Stimulated activated CD8-positive, alpha-beta memory T cell treated with anti-CD3 and anti-CD28 coated beads, Interleukin-12 subunit alpha, Interleukin-12 subunit beta, amount 100 ng/mL, for 4 hours (primary cell): Measurements from ENCODE around the gene CDAN1.
"Not testable (repeated sequence)": the region's sequence is repeated elsewhere in the genome, so short reads cannot be mapped to it uniquely, and the experiment has no call there.

Experiments
- DNase-seq: peaks from one replicate; pipeline ENCODE4 v3.0.0-alpha.2; 2020; ENCODE audit warnings: low read depth

CDAN1 gene, protein sequence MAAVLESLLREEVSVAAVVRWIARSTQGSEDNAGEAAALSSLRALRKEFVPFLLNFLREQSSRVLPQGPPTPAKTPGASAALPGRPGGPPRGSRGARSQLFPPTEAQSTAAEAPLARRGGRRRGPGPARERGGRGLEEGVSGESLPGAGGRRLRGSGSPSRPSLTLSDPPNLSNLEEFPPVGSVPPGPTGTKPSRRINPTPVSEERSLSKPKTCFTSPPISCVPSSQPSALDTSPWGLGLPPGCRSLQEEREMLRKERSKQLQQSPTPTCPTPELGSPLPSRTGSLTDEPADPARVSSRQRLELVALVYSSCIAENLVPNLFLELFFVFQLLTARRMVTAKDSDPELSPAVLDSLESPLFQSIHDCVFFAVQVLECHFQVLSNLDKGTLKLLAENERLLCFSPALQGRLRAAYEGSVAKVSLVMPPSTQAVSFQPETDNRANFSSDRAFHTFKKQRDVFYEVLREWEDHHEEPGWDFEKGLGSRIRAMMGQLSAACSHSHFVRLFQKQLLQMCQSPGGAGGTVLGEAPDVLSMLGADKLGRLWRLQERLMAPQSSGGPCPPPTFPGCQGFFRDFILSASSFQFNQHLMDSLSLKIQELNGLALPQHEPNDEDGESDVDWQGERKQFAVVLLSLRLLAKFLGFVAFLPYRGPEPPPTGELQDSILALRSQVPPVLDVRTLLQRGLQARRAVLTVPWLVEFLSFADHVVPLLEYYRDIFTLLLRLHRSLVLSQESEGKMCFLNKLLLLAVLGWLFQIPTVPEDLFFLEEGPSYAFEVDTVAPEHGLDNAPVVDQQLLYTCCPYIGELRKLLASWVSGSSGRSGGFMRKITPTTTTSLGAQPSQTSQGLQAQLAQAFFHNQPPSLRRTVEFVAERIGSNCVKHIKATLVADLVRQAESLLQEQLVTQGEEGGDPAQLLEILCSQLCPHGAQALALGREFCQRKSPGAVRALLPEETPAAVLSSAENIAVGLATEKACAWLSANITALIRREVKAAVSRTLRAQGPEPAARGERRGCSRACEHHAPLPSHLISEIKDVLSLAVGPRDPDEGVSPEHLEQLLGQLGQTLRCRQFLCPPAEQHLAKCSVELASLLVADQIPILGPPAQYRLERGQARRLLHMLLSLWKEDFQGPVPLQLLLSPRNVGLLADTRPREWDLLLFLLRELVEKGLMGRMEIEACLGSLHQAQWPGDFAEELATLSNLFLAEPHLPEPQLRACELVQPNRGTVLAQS

GRCh38 chr15:42736793-42737528, at the start of gene CDAN1:
Gene CDAN1, minus strand, starts transcription at chr15:42737128. Its CDS starts 26 bp downstream, at chr15:42737102.
- DNase-seq, result peak; percentile 92

GRCh38 chr15:42785569-42785968, 48.6 kb upstream of the CDAN1 start:
- DNase-seq, result no peak

DNA sequence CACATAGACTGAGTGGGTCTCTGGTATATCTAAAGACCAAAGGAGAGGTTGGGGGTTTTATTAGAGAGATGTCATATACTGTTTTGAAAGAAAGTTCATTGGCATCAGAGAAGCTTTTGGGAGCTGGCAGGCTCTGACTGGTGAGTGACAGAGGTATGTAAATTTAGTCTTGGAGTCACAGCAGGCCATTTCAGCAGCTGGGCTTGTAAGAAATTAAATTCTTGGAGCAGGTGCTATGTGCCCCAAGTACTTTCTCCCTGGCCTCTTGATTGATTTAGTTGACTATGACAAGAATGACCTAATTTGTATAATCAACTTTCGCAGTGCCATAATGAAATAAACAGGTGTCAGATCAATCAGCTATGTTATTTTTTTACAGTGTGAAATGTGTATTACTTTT, 47.8 kb upstream of the CDAN1 start:
- no peak for DNase-seq

DNA sequence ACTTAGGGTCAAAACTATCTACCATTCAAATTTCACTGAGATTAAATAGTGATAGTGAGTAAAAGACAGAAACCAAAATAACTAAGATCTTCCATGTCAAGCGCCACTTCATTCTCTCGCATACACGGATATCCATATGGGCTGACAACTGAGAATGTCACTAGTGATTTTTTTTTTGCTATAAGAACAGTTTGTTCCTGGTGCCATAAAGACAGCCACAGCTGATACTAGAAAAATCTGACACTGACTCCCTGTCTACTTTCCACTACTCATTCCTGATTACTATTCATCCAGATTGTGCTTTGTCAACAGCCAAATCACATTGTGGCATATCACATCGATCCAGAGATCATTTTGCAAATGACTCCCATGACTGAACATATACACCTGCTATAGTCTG, 45.8 kb upstream of the CDAN1 start:
- no peak for DNase-seq

DNA sequence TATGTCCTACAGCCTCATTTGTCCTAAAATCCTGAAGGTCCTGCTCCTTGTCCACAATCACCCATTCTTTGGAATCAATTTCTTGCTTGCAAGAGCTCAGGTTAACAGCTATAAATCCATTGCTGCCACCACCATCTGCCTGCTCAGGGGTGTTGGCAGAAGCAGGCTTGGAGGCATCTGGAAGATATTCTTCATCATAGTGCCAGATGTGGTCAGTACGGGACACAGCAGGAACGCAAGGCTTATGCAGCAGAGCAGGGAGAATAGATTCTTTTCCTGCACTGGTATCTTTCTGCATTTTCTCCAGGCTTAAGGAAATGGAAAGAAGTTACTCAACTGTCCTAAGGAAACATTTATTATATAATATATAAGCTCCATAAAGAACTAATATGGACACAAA, 38.5 kb upstream of the CDAN1 start:
- no peak for DNase-seq

GRCh38 chr15:42772901-42773300, 36.0 kb upstream of the CDAN1 start:
- no peak for DNase-seq

DNA sequence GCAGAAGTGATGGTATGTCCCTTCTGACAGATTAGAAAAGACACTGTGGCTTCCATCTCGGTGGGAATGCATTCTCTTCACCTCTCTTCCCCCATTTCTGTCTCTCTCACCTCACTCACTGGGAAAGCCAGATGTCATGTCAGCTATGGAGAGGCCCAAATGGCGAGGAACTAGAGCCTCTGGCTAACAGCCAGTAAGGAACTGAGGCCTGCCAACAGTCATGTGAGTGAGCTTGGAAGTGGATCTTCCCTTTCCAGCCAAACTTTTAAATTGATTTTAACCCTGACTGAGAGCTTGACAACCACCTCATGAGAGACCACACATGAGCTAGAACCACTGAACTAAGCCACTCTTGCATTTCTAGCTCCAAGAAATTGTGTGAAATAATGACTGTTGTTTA, 35.2 kb upstream of the CDAN1 start:
- DNase-seq, result no peak

GRCh38 chr15:42766109-42766508, 29.2 kb upstream of the CDAN1 start:
- DNase-seq, result not testable (repeated sequence)

- not testable (repeated sequence) for DNase-seq
These were observed 27.3 kb upstream of the CDAN1 start for GRCh38 chr15:42764154-42764731.

- DNase-seq, result not testable (repeated sequence)
These were observed 24.9 kb upstream of the CDAN1 start for GRCh38 chr15:42761813-42762212.

GRCh38 chr15:42760759-42761158, 23.8 kb upstream of the CDAN1 start:
- DNase-seq, result no peak

- no peak for DNase-seq
These were observed 22.2 kb upstream of the CDAN1 start for GRCh38 chr15:42759093-42759492.

DNA sequence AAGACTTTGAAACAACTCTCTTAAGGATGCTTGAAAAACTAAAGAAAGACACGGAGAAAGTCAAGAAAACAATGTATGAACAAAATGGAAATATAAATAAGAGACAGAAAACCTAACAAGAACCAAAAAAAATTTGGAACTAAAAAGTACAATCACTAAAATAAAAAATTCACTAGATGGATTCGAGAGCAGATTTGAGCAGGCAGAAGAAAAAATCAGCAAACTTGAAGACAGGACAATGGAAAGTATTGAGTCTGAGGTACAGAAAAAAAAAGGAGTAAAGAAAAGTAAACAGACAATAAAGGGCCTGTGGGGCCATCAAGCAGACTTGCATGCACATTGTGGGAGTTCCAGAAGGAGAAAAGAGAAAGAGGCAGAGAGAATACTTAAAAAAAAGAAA, 13.4 kb upstream of the CDAN1 start:
- no peak for DNase-seq

DNA sequence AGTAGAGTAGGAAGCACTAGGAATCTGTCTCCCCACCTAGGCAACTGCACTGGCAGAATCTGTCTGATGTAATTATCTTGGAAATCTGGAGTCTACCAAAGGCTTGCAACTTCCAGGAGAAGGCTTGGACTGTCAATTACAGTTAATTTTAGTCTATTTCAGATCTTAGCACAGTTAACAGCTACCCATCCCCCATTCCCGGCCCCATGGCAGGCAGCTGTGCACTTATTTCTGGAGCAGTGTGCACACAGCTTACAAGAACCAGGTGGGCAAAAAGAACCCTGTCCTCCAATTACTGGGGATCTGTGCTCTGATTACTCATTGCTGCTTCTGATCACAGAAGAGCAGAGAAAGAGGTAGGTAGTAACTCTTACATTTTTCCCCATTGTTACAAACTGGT, 12.3 kb upstream of the CDAN1 start:
- no peak for DNase-seq

GRCh38 chr15:42744195-42744594, 7.3 kb upstream of the CDAN1 start:
- no peak for DNase-seq

DNA sequence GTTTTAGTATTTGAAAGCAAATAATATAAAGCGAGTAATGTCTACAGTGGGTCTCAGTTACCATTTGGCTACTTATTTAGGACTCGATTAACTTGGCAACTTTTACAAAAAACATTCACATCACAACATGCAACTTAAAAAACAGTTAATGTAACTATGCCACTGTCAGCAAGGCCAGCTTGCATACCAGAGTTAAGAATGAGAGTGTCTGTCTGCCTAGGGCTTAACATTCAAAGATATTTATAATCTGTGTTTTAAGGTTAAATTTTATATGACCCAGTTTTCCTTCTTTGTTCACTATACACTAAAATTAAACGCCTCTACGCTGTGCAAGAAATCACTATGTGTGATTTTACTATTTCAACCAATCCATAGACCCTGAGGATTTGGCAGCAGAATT, 5.2 kb upstream of the CDAN1 start:
- no peak for DNase-seq

DNA sequence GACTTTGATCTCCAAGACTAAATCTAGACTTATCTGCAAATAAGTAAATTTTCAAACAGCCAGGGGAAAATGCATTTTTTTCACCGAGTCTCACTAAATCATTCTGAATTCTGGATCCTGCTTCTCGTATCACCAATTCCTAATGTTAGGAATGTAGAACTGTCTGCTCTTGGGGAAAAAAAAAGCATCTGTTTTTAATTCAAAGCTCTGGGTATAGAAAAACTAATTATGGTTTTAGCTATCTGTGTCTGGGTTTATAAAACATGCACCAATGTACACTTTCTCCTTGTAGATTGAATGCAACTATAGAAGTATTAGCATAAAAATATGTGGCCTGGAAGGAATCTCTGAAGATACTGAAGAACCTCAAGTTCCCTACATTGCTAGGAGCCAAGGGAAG, 4.8 kb upstream of the CDAN1 start:
- no peak for DNase-seq

- DNase-seq, result no peak
These were observed 801 bp upstream of the CDAN1 start for GRCh38 chr15:42737529-42738328.

DNA sequence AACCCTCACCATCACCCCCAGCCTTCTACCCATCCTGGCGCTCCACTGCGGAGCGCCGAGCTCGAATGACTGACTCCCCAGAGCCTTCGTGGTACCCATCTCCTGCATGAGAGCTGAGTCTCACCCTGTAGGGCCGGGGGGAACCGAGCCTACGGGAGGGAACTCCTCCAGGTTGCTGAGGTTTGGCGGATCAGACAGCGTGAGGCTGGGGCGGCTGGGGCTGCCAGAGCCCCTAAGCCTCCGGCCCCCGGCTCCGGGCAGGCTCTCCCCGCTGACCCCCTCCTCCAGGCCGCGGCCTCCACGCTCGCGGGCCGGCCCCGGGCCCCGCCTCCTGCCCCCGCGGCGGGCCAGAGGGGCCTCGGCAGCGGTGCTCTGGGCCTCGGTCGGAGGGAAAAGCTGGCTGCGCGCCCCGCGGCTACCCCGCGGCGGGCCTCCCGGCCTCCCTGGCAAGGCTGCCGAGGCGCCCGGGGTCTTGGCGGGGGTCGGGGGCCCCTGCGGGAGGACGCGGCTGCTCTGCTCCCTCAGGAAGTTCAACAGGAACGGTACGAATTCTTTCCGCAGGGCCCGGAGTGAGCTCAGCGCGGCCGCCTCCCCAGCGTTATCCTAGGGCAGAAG, 643 bp downstream of the CDAN1 start:
- peak; percentile 6 for DNase-seq
